H9 (cell line): ENCODE data around the gene DEPDC5. TPM values are rescaled to one million over a fixed set of nuclear protein-coding genes. Genes with fewer than 3 reads are reported as not detected.

ENCODE experiments used
- DNase-seq: peaks from one replicate; pipeline ENCODE4 v3.0.0-alpha.2; 2017
- H2AFZ ChIP-seq: one replicate; pipeline ENCODE4 v1.6.1; 2013; ENCODE audit warnings: mild to moderate bottlenecking, low read length, control low read depth, moderate library complexity
- H2AK5ac ChIP-seq: 2 replicates; pipeline ENCODE4 v1.6.1; 2013; ENCODE audit warnings: low read length, control low read depth, mixed read lengths; ENCODE audit not compliant: insufficient read length
- H2BK120ac ChIP-seq: one replicate; pipeline ENCODE4 v1.6.1; 2013; ENCODE audit warnings: low read depth, mild to moderate bottlenecking, low read length, control low read depth, inconsistent platforms; ENCODE audit not compliant: poor library complexity, severe bottlenecking
- H2BK12ac ChIP-seq: 2 replicates; pipeline ENCODE4 v1.6.1; 2013; ENCODE audit warnings: low read length, control low read depth, mixed read lengths, low read depth; ENCODE audit not compliant: insufficient read length
- H2BK15ac ChIP-seq: 2 replicates; pipeline ENCODE4 v1.6.1; 2013; ENCODE audit warnings: low read depth, low read length, control low read depth
- H2BK20ac ChIP-seq: one replicate; pipeline ENCODE4 v1.6.1; 2013; ENCODE audit warnings: low read depth, mild to moderate bottlenecking, low read length, control low read depth, inconsistent platforms; ENCODE audit not compliant: poor library complexity, severe bottlenecking
- H2BK5ac ChIP-seq: 2 replicates; pipeline ENCODE4 v1.6.1; 2013; ENCODE audit warnings: low read length, control low read depth, mixed read lengths; ENCODE audit not compliant: insufficient read length
- H3K14ac ChIP-seq: 2 replicates; pipeline ENCODE4 v1.6.1; 2013; ENCODE audit warnings: low read length, control low read depth; ENCODE audit not compliant: insufficient read depth
- H3K18ac ChIP-seq: 2 replicates; pipeline ENCODE4 v1.6.1; 2013; ENCODE audit warnings: low read depth, mild to moderate bottlenecking, mixed read lengths, low read length, control low read depth; ENCODE audit not compliant: insufficient read length
- H3K23ac ChIP-seq: 2 replicates; pipeline ENCODE4 v1.6.1; 2013; ENCODE audit warnings: low read length, control low read depth, mixed read lengths, low read depth; ENCODE audit not compliant: insufficient read length
- H3K23me2 ChIP-seq: 2 replicates; pipeline ENCODE4 v1.6.1; 2013; ENCODE audit warnings: low read depth, mild to moderate bottlenecking, mixed read lengths, low read length, control low read depth; ENCODE audit not compliant: insufficient read length, poor library complexity, severe bottlenecking
- H3K27ac ChIP-seq: 2 replicates; pipeline ENCODE4 v1.5.1; 2013; ENCODE audit warnings: low read length, control low read depth, mixed read lengths, low read depth; ENCODE audit not compliant: insufficient read length
- H3K27me3 ChIP-seq: 2 replicates; pipeline ENCODE4 v1.6.1; 2013; ENCODE audit warnings: low read length, control low read depth, inconsistent platforms; ENCODE audit not compliant: insufficient read depth
- H3K4ac ChIP-seq: 2 replicates; pipeline ENCODE4 v1.6.1; 2013; ENCODE audit warnings: low read depth, mild to moderate bottlenecking, control low read depth, inconsistent platforms, low read length, moderate library complexity
- H3K4me1 ChIP-seq: 2 replicates; pipeline ENCODE4 v1.6.1; 2013; ENCODE audit warnings: low read length, control low read depth, inconsistent platforms; ENCODE audit not compliant: insufficient read depth
- H3K4me2 ChIP-seq: 2 replicates; pipeline ENCODE4 v1.6.1; 2013; ENCODE audit warnings: low read length, control low read depth, mixed read lengths; ENCODE audit not compliant: insufficient read length, insufficient read depth
- H3K56ac ChIP-seq: 2 replicates; pipeline ENCODE4 v1.6.1; 2013; ENCODE audit warnings: low read depth, mild to moderate bottlenecking, mixed read lengths, low read length, control low read depth; ENCODE audit not compliant: insufficient read length
- H3K79me1 ChIP-seq: 2 replicates; pipeline ENCODE4 v1.6.1; 2013; ENCODE audit warnings: low read depth, mild to moderate bottlenecking, moderate library complexity, low read length, control low read depth, inconsistent platforms; ENCODE audit not compliant: insufficient read depth, poor library complexity, severe bottlenecking
- H3K79me2 ChIP-seq: 2 replicates; pipeline ENCODE4 v1.6.1; 2013; ENCODE audit warnings: low read length, control low read depth, inconsistent platforms; ENCODE audit not compliant: insufficient read depth
- H3K9ac ChIP-seq: 2 replicates; pipeline ENCODE4 v1.6.1; 2013; ENCODE audit warnings: low read length, control low read depth, mixed read lengths; ENCODE audit not compliant: insufficient read length; ENCODE audit errors: extremely low read depth
- H3K9me3 ChIP-seq: one replicate; pipeline ENCODE4 v1.6.1; 2013; ENCODE audit warnings: low read depth, low read length, inconsistent platforms; ENCODE audit not compliant: control insufficient read depth
- H3T11ph ChIP-seq: one replicate; pipeline ENCODE4 v1.6.1; 2013; ENCODE audit warnings: mild to moderate bottlenecking, low read length, control low read depth, inconsistent platforms
- H4K20me1 ChIP-seq: one replicate; pipeline ENCODE4 v1.6.1; 2013; ENCODE audit not compliant: control insufficient read depth, insufficient read length, insufficient read depth
- H4K5ac ChIP-seq: 2 replicates; pipeline ENCODE4 v1.6.1; 2013; ENCODE audit warnings: low read depth, mild to moderate bottlenecking, mixed read lengths, low read length, control low read depth; ENCODE audit not compliant: insufficient read length
- H4K8ac ChIP-seq: replicated peaks from 2 replicates; pipeline ENCODE4 v1.6.1; 2013; ENCODE audit warnings: low read length, control low read depth, mixed read lengths, low read depth; ENCODE audit not compliant: insufficient read length
- H4K91ac ChIP-seq: 2 replicates; pipeline ENCODE4 v1.6.1; 2013; ENCODE audit warnings: low read depth, mild to moderate bottlenecking, moderate library complexity, mixed read lengths, low read length, control low read depth; ENCODE audit not compliant: insufficient read length
- H3K27ac Mint-ChIP-seq, 3 experiments: 2 replicates in 2 of 3; 3 replicates in 1 of 3; pipeline ENCODE4 v1.8.0; 2020 to 2021; ENCODE audit warnings: mixed read lengths in 3 of 3, mild to moderate bottlenecking in 1 of 3, moderate library complexity in 1 of 3
- H3K27me3 Mint-ChIP-seq: 2 replicates; pipeline ENCODE4 v1.8.0; 2021; ENCODE audit warnings: low read depth, mild to moderate bottlenecking, moderate library complexity, mixed read lengths
- H3K36me3 Mint-ChIP-seq, 3 experiments: 2 replicates in 2 of 3; 3 replicates in 1 of 3; pipeline ENCODE4 v1.8.0; 2020 to 2021; ENCODE audit warnings: low read depth in 3 of 3, mixed read lengths in 3 of 3; ENCODE audit not compliant: insufficient read depth in 1 of 3
- H3K4me1 Mint-ChIP-seq, 2 experiments: 2 replicates each; pipeline ENCODE4 v1.8.0; 2020; ENCODE audit warnings: mixed read lengths in 2 of 2
- H3K4me3 Mint-ChIP-seq, 2 experiments: 2 replicates in 1 of 2; 3 replicates in 1 of 2; pipeline ENCODE4 v1.8.0; 2020 to 2021; ENCODE audit warnings: mild to moderate bottlenecking in 2 of 2, mixed read lengths in 2 of 2, moderate library complexity in 1 of 2
- H3K9me3 Mint-ChIP-seq, 2 experiments: 2 replicates in 1 of 2; 3 replicates in 1 of 2; pipeline ENCODE4 v1.8.0; 2020; ENCODE audit warnings: mild to moderate bottlenecking in 2 of 2, mixed read lengths in 2 of 2, moderate library complexity in 1 of 2
- CTCF ChIP-seq: fragments of 200-600 bp; sonication (generic); conservative IDR thresholded peaks from 3 replicates; pipeline ENCODE4 v1.8.0; 2021; ENCODE audit warnings: antibody characterized with exemption, mild to moderate bottlenecking
- WGBS: extraction: QIAGEN DNeasy Blood & Tissue Kit; methylation state at CpG from one replicate; pipeline ENCODE4 v1.1.7; 2013; ENCODE audit warnings: missing lambda C conversion rate, low lambda C conversion rate, mixed read lengths; ENCODE audit not compliant: insufficient read length; ENCODE audit errors: extremely low coverage; 5-methylcytosine and 5-hydroxymethylcytosine counted together
- total RNA-seq: library from RNA; stranded (reverse); gene quantifications from 2 replicates; pipeline ENCODE4 v1.2.1, GENCODE V29; 2021

The DEPDC5 gene
- total RNA-seq, 1 experiment from 2014 or later: 29.2 TPM

GRCh38 chr22:31901388-31902137, 147.7 kb downstream of the DEPDC5 start:
- Histone ChIP-seq H3K79me1 (no peaks in the 10 kb centered on the region), H3K79me2 (no peaks in the 10 kb centered on the region), H3K14ac (no peak overlapping the region), H3K27ac (no peak overlapping the region), H2BK15ac (no peak overlapping the region), H3K23me2 (no peaks in the 10 kb centered on the region), H3K4me1 (peaks cover 5% of the 10 kb centered on the region; the same call in 1 of the 2 replicates), H4K91ac (no peak overlapping the region), H4K20me1 (no peaks in the 10 kb centered on the region), H3K4me2 (no peak overlapping the region), H2AK5ac (no peak overlapping the region), H2AFZ (no peak overlapping the region), H2BK120ac (no peak overlapping the region), H3K9ac (no peak overlapping the region), H2BK20ac (no peak overlapping the region), H2BK5ac (no peak overlapping the region), H3K4ac (no peak overlapping the region), H3K27me3 (no peaks in the 10 kb centered on the region), H3K9me3 (no peaks in the 10 kb centered on the region), H3K56ac (no peak overlapping the region), H2BK12ac (no peak overlapping the region), H3T11ph (no peak overlapping the region), H3K23ac (no peak overlapping the region), H4K8ac (no peak overlapping the region), H4K5ac (no peak overlapping the region), H3K18ac (no peak overlapping the region)
- WGBS: no CpG with 5 or more reads among the region's 6 CpGs
- no peak for TF ChIP-seq CTCF
- Mint-ChIP-seq H3K9me3 (no peaks in the 10 kb centered on the region), H3K27ac (0 out of 7 replicates have a peak overlapping the region, but pooled peaks of 1 of the 3 experiments have one; percentile 85), H3K4me3 (no peak overlapping the region), H3K36me3 (peaks cover 5 to 25% (median 18%) of the 10 kb centered on the region in 3 experiments; a peak in 6 of 7 replicates), H3K27me3 (no peaks in the 10 kb centered on the region), H3K4me1 (peaks cover 9 to 16% of the 10 kb centered on the region in 2 experiments; a peak in 3 of 4 replicates)
- DNase-seq: no peak
